Common myeloid progenitor, CD34-positive (primary cell): ENCODE measurements around the gene KCNK2.

ENCODE experiments used
- CTCF ChIA-PET: fragments of 350-600 bp; sonication (Branson Sonifier 250); formaldehyde crosslinking; loops from one replicate; lab custom pipeline; 2021; ENCODE audit warnings: antibody characterized with exemption; lab: Charles Lee
- POLR2A ChIA-PET: fragments of 350-600 bp; sonication (Branson Sonifier 250); formaldehyde crosslinking; loops from one replicate; lab custom pipeline; 2021; ENCODE audit warnings: antibody characterized with exemption; lab: Charles Lee
- DNase-seq, 3 donors: peaks; one replicate each; pipeline versions ENCODE4 v3.0.0 to v3.0.0-alpha.2; 2013
- H3K27ac ChIP-seq, 2 experiments: 1 replicate in 1 of 2; 2 replicates in 1 of 2; pipeline ENCODE4 v1.7.0; 2013; ENCODE audit warnings: inconsistent platforms in 2 of 2, low read length in 2 of 2, mild to moderate bottlenecking in 2 of 2, low read depth in 1 of 2, moderate library complexity in 1 of 2; ENCODE audit not compliant: severe bottlenecking in 2 of 2, insufficient read depth in 1 of 2, poor library complexity in 1 of 2
- H3K27me3 ChIP-seq, 5 experiments: replicated peaks in 2 of 5; 1 replicate in 3 of 5; 2 replicates in 2 of 5; pipeline versions ENCODE4 v1.6.1 to v1.7.0; 2013; ENCODE audit warnings: low read length in 4 of 5, mild to moderate bottlenecking in 2 of 5, moderate library complexity in 2 of 5, inconsistent platforms in 1 of 5; ENCODE audit not compliant: insufficient read depth in 5 of 5, control insufficient read depth in 4 of 5
- H3K36me3 ChIP-seq, 4 experiments: 1 replicate in 2 of 4; 2 replicates in 2 of 4; pipeline versions ENCODE4 v1.6.1 to v1.7.0; 2013; ENCODE audit warnings: low read length in 3 of 4, control low read depth in 1 of 4, mild to moderate bottlenecking in 1 of 4; ENCODE audit not compliant: control insufficient read depth in 4 of 4, insufficient read depth in 4 of 4
- H3K4me1 ChIP-seq, 4 experiments: 1 replicate in 3 of 4; 2 replicates in 1 of 4; pipeline versions ENCODE4 v1.6.1 to v1.7.1; 2013; ENCODE audit warnings: low read length in 3 of 4, mild to moderate bottlenecking in 3 of 4, control low read depth in 1 of 4, inconsistent platforms in 1 of 4, moderate library complexity in 1 of 4; ENCODE audit not compliant: control insufficient read depth in 4 of 4, insufficient read depth in 4 of 4; ENCODE audit errors: control extremely low read depth in 1 of 4
- H3K4me3 ChIP-seq, 7 experiments: 1 replicate in 4 of 7; 2 replicates in 3 of 7; pipeline versions ENCODE4 v1.5.1 to v1.7.0; 2013; ENCODE audit warnings: mild to moderate bottlenecking in 7 of 7, low read length in 6 of 7, moderate library complexity in 6 of 7, inconsistent platforms in 2 of 7, low read depth in 2 of 7, control low read depth in 1 of 7; ENCODE audit not compliant: insufficient read depth in 4 of 7, control insufficient read depth in 1 of 7; ENCODE audit errors: extremely low read depth in 1 of 7
- H3K9me3 ChIP-seq, 5 experiments: 1 replicate in 4 of 5; 2 replicates in 1 of 5; pipeline versions ENCODE4 v1.6.1 to v1.7.1; 2013; ENCODE audit warnings: low read length in 4 of 5, mild to moderate bottlenecking in 2 of 5, inconsistent platforms in 1 of 5, low read depth in 1 of 5, moderate library complexity in 1 of 5; ENCODE audit not compliant: control insufficient read depth in 4 of 5, insufficient read depth in 2 of 5; ENCODE audit errors: control extremely low read depth in 1 of 5
- WGBS: methylation state at CpG from one replicate; pipeline ENCODE4 v1.1.5; 2013; ENCODE audit not compliant: insufficient coverage; 5-methylcytosine and 5-hydroxymethylcytosine counted together

The KCNK2 gene

DNA sequence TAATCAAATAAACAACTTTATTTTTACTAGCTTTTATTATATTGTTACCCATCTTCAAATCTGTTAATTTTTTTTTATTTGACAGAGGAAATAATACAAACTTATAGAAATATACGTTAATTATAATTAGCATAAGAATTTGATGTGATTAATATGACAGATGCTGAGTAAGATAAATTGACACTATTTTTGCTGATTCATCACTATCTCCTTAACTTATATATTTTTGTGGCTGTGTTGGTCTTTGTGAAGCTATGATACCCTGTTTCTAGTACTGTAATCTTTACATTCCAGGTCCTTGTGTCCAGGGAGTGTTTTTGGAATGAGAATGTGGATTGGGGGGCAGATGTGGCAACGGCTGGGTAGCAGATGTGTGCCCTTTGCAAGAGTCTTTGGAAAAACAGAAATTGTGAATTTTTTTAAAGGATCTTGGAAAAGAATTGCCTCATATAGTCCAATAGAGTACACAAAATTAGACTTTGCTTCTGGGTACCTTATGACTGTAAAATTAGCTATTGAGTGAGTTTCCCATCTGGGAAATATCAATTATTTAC is 102.6 kb downstream of the KCNK2 start:
- no CpG with 5 or more reads among the region's 2 CpGs for WGBS
- H3K27me3 ChIP-seq, result no peaks in the 10 kb centered on the region
- H3K27ac ChIP-seq, result no peak overlapping the region
- POLR2A ChIA-PET, result no interaction called here
- peaks cover 0 to 6% (median 4%) of the 10 kb centered on the region in 5 experiments for H3K9me3 ChIP-seq
- no peak overlapping the region for H3K4me3 ChIP-seq
- DNase-seq, result no peak
- CTCF ChIA-PET, result no interaction called here
- no peaks in the 10 kb centered on the region for H3K4me1 ChIP-seq
- no peaks in the 10 kb centered on the region for H3K36me3 ChIP-seq

DNA sequence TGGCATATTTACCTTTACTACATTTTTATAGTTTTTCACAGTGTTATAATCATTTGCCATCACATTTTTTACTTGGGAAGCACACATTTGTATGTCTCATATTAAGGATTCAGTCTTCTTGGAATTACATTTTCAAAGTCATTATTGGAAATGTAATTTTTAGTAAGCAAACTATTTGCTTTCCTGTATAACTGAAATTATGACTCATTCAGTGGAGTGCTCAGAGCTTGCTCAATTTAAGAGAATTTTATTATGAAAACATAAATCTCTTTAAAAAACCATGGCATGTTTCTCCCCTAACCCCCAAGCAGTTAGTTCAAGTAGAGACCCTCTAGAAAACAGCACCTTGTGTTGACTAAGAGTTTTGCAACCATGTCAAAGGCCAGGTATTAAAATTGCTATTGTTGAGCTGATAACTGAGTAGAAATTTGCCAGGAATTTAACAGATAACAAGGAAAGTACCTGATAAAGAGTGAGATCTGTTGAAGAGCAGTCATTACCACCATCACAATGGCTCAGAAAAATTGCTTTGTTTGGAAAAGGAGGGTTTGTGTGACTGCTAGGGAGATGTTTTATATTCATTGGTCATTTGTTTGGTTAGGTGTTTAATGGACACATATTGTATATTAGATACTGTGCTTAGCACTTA is 105.9 kb downstream of the KCNK2 start:
- H3K4me3 ChIP-seq, result no peak overlapping the region
- H3K27ac ChIP-seq, result no peak overlapping the region
- H3K9me3 ChIP-seq, result no peaks in the 10 kb centered on the region
- H3K4me1 ChIP-seq, result no peaks in the 10 kb centered on the region
- DNase-seq, result no peak
- H3K36me3 ChIP-seq, result no peaks in the 10 kb centered on the region
- H3K27me3 ChIP-seq, result no peaks in the 10 kb centered on the region
- ChIA-PET POLR2A (no interaction called here), CTCF (no interaction called here)

DNA sequence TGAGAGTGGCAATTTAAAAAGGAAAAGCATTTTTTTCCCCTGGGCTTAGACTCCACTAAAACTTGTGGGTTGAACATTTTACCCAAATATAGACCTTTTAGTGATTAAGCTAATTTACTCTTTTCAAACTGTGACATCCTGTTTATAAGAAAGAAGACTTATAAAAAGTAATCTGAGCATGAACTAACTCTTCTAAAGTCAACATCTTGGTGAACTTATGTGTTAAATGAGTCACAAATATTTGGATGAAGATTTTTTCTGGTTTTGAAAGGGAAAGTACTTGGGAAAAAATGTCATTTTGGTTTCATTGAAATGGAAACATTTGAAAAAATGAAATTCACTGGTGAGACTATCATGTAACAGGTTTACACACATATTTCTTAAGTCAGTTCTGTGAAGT is 109.8 kb downstream of the KCNK2 start:
- H3K4me1 ChIP-seq, result no peaks in the 10 kb centered on the region
- H3K36me3 ChIP-seq, result no peaks in the 10 kb centered on the region
- POLR2A ChIA-PET, result no interaction called here
- CTCF ChIA-PET, result no interaction called here
- no peak overlapping the region for H3K27ac ChIP-seq
- H3K27me3 ChIP-seq, result peaks cover 0 to 2% (median 0%) of the 10 kb centered on the region in 5 experiments
- DNase-seq, result no peak
- H3K9me3 ChIP-seq, result no peaks in the 10 kb centered on the region
- no peak overlapping the region for H3K4me3 ChIP-seq

DNA sequence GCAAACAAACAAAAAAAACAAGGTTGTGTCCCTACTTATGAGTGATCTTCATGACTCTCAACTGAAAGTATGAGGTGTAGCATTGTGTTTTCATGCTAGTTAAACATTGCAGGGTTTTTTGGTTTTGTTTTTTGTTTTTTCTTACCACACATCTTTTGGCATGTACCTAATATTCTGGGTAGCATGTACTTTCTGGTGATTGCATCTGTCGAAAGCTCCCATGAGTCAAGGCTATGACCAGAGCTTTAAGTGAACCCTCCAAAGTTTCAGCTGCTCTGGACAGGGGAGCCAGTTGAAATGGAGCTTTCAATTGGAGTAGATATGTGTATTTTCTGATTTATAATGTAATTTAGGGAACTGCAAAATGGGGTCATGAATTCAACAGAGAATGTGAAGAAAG is 115.5 kb downstream of the KCNK2 start:
- WGBS, result 100% methylated on average over 1 of the region's 1 CpG
- Histone ChIP-seq H3K36me3 (no peaks in the 10 kb centered on the region), H3K27ac (no peak overlapping the region), H3K27me3 (peaks cover 0 to 2% (median 0%) of the 10 kb centered on the region in 5 experiments), H3K4me3 (no peak overlapping the region), H3K9me3 (no peaks in the 10 kb centered on the region), H3K4me1 (no peaks in the 10 kb centered on the region)
- ChIA-PET CTCF (no interaction called here), POLR2A (no interaction called here)
- no peak for DNase-seq

DNA sequence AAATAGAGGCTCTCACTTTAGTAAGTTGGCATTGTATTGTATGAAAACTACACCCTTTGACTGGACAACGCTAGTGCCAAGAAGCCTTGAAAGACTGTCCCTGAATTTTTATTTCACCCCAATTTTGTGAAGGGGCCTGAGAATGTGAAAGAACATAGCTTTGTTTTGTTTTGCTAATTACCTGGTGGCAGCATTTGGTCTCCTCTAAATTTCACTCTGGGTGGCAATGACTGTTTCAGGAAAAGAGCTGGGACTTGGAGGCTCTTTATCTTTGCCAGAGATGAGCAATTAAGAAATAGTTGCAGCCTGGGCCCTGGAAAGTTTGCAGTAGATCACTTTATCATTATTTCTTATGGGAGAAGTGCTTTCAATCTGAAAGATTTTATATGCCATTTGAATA is 117.6 kb downstream of the KCNK2 start:
- no peak for DNase-seq
- Histone ChIP-seq H3K27me3 (peaks cover 0 to 2% (median 0%) of the 10 kb centered on the region in 5 experiments), H3K36me3 (no peaks in the 10 kb centered on the region), H3K4me1 (no peaks in the 10 kb centered on the region), H3K4me3 (no peak overlapping the region), H3K9me3 (no peaks in the 10 kb centered on the region), H3K27ac (no peak overlapping the region)
- ChIA-PET POLR2A (no interaction called here), CTCF (interaction anchor here (0.7 kb wide), 1 partner anchor 79 kb away, joined by 3 read pairs; no protein-coding TSS in a partner anchor)
- WGBS, result 88% methylated on average over 1 of the region's 1 CpG

DNA sequence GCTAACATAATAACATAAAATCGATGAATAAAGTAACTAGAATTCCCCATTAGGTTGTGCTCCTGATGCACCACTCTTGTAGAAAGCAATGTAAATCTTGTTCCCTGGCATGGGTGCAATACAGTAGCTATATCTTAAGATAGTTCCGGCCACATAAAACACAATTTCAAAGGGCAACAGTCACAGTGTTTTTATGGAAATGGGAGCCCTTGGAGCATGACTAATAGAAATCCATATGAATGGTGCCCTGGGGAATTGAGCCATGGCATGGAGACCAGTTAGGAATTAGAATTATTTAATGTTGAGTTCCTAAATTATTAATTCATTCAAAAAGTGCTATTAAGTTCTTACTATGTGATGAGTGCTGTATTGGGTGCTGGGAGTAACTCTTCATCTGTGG is 118.7 kb downstream of the KCNK2 start:
- no peaks in the 10 kb centered on the region for H3K4me1 ChIP-seq
- 100% methylated on average over 1 of the region's 2 CpGs for WGBS
- H3K36me3 ChIP-seq, result no peaks in the 10 kb centered on the region
- no peak for DNase-seq
- no peaks in the 10 kb centered on the region for H3K9me3 ChIP-seq
- ChIA-PET POLR2A (no interaction called here), CTCF (no interaction called here)
- H3K27ac ChIP-seq, result no peak overlapping the region
- no peak overlapping the region for H3K4me3 ChIP-seq
- H3K27me3 ChIP-seq, result peaks cover 0 to 2% (median 0%) of the 10 kb centered on the region in 5 experiments

DNA sequence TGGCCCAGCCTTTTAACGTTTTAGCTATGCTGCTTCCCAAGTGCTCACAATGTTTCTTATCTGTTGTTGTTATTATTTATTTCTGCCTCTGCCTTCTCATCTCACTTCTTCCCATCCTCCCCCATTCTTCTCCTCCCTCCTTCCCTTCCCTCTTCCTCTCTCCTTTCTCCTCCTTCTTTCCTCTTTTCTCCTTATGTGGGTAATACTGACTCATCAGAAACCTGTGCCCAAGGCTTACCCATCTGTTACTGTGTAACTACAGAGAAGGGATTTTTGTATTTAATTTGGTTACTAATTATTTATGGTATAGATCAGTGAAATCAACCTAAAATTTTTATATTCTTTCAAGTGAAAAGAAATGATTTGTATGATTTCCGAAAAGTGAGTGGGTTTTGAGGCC is 120.3 kb downstream of the KCNK2 start:
- Histone ChIP-seq H3K27ac (no peak overlapping the region), H3K27me3 (no peaks in the 10 kb centered on the region), H3K4me1 (no peaks in the 10 kb centered on the region), H3K4me3 (no peak overlapping the region), H3K9me3 (no peaks in the 10 kb centered on the region), H3K36me3 (no peaks in the 10 kb centered on the region)
- WGBS, result no CpG with 5 or more reads among the region's 2 CpGs
- ChIA-PET POLR2A (no interaction called here), CTCF (no interaction called here)
- no peak for DNase-seq
